ENCODE measurements around the gene COL19A1.

DNA sequence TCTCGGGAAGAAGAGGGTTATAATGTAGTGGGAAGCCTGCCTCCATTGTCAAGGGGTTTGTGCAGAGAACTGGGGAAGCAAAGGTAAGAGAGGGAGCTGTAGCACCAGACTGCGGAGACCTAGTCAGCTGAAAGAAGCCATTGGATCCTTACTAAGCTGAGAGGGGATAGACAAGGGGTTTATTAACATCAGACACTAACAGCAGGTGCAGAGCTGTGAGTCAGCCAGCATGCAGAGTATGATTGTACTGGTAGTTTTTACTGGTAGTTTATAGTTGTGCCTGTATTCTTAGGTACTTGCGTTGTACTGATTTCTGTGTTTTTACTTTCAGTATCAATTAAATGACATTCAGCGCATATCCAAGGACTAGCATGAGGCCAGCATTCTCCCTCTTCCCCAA is 17.8 kb upstream of the COL19A1 start:
- no peak for TF ChIP-seq EZH2phosphoT487 (IDR thresholded peaks at IDR 0.05; ENCODE audit: borderline replicate concordance)
- TF ChIP-seq, protein P1, sequence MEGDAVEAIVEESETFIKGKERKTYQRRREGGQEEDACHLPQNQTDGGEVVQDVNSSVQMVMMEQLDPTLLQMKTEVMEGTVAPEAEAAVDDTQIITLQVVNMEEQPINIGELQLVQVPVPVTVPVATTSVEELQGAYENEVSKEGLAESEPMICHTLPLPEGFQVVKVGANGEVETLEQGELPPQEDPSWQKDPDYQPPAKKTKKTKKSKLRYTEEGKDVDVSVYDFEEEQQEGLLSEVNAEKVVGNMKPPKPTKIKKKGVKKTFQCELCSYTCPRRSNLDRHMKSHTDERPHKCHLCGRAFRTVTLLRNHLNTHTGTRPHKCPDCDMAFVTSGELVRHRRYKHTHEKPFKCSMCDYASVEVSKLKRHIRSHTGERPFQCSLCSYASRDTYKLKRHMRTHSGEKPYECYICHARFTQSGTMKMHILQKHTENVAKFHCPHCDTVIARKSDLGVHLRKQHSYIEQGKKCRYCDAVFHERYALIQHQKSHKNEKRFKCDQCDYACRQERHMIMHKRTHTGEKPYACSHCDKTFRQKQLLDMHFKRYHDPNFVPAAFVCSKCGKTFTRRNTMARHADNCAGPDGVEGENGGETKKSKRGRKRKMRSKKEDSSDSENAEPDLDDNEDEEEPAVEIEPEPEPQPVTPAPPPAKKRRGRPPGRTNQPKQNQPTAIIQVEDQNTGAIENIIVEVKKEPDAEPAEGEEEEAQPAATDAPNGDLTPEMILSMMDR (conservative IDR thresholded peaks at IDR 0.05; ENCODE audit: low read length) = no peak

All from Loucy (cell line).